ENCODE results near the gene GNAL.

DNA sequence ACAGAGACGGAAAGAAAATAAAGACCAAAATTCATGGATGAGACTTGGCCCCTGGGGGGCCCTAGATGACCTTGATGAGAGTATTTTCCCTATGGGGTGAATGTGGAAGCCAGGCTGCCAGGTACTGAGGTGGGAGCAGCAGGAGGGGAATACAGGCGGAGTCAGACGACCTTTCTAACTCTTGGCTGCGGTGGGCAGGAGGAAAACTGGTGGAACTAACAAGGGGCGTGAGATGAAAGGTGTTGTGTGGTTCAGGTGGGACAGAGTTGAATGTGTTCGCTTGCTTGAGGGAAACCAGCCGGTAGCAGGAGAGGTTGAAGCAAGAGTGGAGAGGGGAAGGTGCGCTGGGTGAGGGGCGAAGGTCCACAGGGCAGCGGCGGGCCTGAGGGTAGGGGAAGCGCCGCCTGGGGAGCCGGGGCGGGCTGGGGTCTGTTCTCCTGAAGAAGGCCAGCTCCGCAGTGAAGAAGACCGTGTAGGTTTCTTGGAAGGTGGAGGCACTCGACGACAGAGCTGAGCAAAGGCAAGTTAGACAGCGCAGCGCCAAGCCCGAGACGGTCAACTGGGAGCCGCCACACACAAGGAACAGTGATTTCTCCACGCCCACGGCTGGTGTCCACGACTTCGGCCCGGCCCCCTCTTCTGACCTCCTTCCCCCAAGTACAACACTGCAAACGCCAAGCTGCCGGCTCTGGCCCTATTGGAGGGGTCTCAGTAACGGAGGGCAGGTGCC lies 61.7 kb downstream of the GNAL start:
- TF ChIP-seq, protein P1, sequence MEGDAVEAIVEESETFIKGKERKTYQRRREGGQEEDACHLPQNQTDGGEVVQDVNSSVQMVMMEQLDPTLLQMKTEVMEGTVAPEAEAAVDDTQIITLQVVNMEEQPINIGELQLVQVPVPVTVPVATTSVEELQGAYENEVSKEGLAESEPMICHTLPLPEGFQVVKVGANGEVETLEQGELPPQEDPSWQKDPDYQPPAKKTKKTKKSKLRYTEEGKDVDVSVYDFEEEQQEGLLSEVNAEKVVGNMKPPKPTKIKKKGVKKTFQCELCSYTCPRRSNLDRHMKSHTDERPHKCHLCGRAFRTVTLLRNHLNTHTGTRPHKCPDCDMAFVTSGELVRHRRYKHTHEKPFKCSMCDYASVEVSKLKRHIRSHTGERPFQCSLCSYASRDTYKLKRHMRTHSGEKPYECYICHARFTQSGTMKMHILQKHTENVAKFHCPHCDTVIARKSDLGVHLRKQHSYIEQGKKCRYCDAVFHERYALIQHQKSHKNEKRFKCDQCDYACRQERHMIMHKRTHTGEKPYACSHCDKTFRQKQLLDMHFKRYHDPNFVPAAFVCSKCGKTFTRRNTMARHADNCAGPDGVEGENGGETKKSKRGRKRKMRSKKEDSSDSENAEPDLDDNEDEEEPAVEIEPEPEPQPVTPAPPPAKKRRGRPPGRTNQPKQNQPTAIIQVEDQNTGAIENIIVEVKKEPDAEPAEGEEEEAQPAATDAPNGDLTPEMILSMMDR (IDR thresholded peaks at IDR 0.05) = no peak
- no peak for TF ChIP-seq POLR2A (IDR thresholded peaks at IDR 0.05)
